Brain pericyte (primary cell): ENCODE results near the gene PLEKHH2.

Source experiments
- DNase-seq: peaks from one replicate; pipeline ENCODE4 v3.0.0-alpha.2; 2012; ENCODE audit warnings: low read depth, low spot score

PLEKHH2 gene

GRCh38 chr2:43717322-43717721 lies 80.3 kb downstream of the PLEKHH2 start:
- DNase-seq: no peak

- DNase-seq: no peak
Observed at GRCh38 chr2:43718530-43719124, 81.6 kb downstream of the PLEKHH2 start.

GRCh38 chr2:43724728-43725526 lies 87.9 kb downstream of the PLEKHH2 start:
- DNase-seq: no peak

GRCh38 chr2:43725711-43726246 lies 88.7 kb downstream of the PLEKHH2 start:
- DNase-seq: no peak

- peak; percentile 7 for DNase-seq
Observed at GRCh38 chr2:43726961-43727633, 90.0 kb downstream of the PLEKHH2 start.

- DNase-seq: no peak
Observed at GRCh38 chr2:43727634-43728014, 90.6 kb downstream of the PLEKHH2 start.

- no peak for DNase-seq
Observed at GRCh38 chr2:43729491-43730174, 92.6 kb downstream of the PLEKHH2 start.

GRCh38 chr2:43731211-43731610 lies 94.2 kb downstream of the PLEKHH2 start:
- DNase-seq: no peak

- no peak for DNase-seq
Observed at GRCh38 chr2:43736637-43737036, 99.6 kb downstream of the PLEKHH2 start.

GRCh38 chr2:43737097-43737854 lies 100.2 kb downstream of the PLEKHH2 start:
- DNase-seq: peak; percentile 22

GRCh38 chr2:43737855-43738254 lies 100.8 kb downstream of the PLEKHH2 start:
- DNase-seq: no peak

GRCh38 chr2:43738257-43738656 lies 101.2 kb downstream of the PLEKHH2 start:
- DNase-seq: no peak

GRCh38 chr2:43743706-43744105 lies 106.6 kb downstream of the PLEKHH2 start:
- no peak for DNase-seq

- no peak for DNase-seq
Observed at GRCh38 chr2:43745457-43745856, 108.4 kb downstream of the PLEKHH2 start.

GRCh38 chr2:43748333-43748732 lies 111.3 kb downstream of the PLEKHH2 start:
- no peak for DNase-seq

GRCh38 chr2:43749583-43749982 lies 112.5 kb downstream of the PLEKHH2 start:
- DNase-seq: no peak

- no peak for DNase-seq
Observed at GRCh38 chr2:43751476-43751990, 114.5 kb downstream of the PLEKHH2 start.

GRCh38 chr2:43752302-43752701 lies 115.2 kb downstream of the PLEKHH2 start:
- DNase-seq: no peak

- DNase-seq: no peak
Observed at GRCh38 chr2:43754180-43754579, 117.1 kb downstream of the PLEKHH2 start.

- no peak for DNase-seq
Observed at GRCh38 chr2:43758739-43759138, 121.7 kb downstream of the PLEKHH2 start.

GRCh38 chr2:43759195-43759594 lies 122.1 kb downstream of the PLEKHH2 start:
- DNase-seq: peak; percentile 5
